HepG2 (cell line): ENCODE data around the gene RAB20. TPM values are rescaled to one million over a fixed set of nuclear protein-coding genes. Genes with fewer than 3 reads are reported as not detected.
A peak's percentile ranks its signal among the peaks of the same experiment; 100 is the strongest.

Experiments used
- CEBPB ChIP-seq: IDR thresholded peaks from 2 replicates; pipeline ENCODE4 v1.6.1; 2011; ENCODE audit warnings: low read depth, low read length, improper control_type of control experiment, borderline replicate concordance
- CREB3 ChIP-seq: sonication (generic); formaldehyde crosslinking; IDR thresholded peaks from 2 replicates; pipeline ENCODE4 v1.5.0; 2020; ENCODE audit warnings: missing genetic modification reagents
- GMEB1 ChIP-seq: sonication (generic); formaldehyde crosslinking; IDR thresholded peaks from 2 replicates; pipeline ENCODE4 v1.5.1; 2020; ENCODE audit warnings: missing genetic modification reagents, mild to moderate bottlenecking, borderline replicate concordance
- KMT2A ChIP-seq: sonication (generic); formaldehyde crosslinking; IDR thresholded peaks from 2 replicates; pipeline ENCODE4 v1.4.0; 2020; ENCODE audit warnings: missing genetic modification reagents
- MAFK ChIP-seq, 2 experiments: IDR thresholded peaks in 1 of 2; conservative IDR thresholded peaks in 1 of 2; 2 replicates each; pipeline ENCODE4 v1.6.1; 2011; ENCODE audit warnings: improper control_type of control experiment in 2 of 2, low read length in 2 of 2
- MEIS1 ChIP-seq: sonication (generic); formaldehyde crosslinking; IDR thresholded peaks from 2 replicates; pipeline ENCODE4 v1.9.0; 2021; ENCODE audit warnings: mild to moderate bottlenecking, missing genetic modification reagents, moderate library complexity, borderline replicate concordance
- MXD3 ChIP-seq: IDR thresholded peaks from 2 replicates; pipeline ENCODE4 v1.6.1; 2016; ENCODE audit warnings: mild to moderate bottlenecking, missing biosample characterization, missing genetic modification reagents
- NFKB2 ChIP-seq: sonication (generic); formaldehyde crosslinking; IDR thresholded peaks from 2 replicates; pipeline ENCODE4 v1.4.0; 2020; ENCODE audit warnings: missing genetic modification reagents, borderline replicate concordance
- PAF1 ChIP-seq: IDR thresholded peaks from 2 replicates; pipeline ENCODE4 v1.6.1; 2016; ENCODE audit warnings: missing genetic modification reagents, missing compliant biosample characterization
- PAXIP1 ChIP-seq: sonication (generic); formaldehyde crosslinking; conservative IDR thresholded peaks from 2 replicates; pipeline ENCODE4 v1.4.0; 2020; ENCODE audit warnings: mild to moderate bottlenecking, missing genetic modification reagents, moderate library complexity
- POGK ChIP-seq: sonication (generic); formaldehyde crosslinking; conservative IDR thresholded peaks from 2 replicates; pipeline ENCODE4 v1.8.0; 2022; ENCODE audit warnings: mild to moderate bottlenecking, moderate library complexity, missing genetic modification reagents
- SOX5 ChIP-seq: IDR thresholded peaks from 2 replicates; pipeline ENCODE4 v1.6.1; 2016; ENCODE audit warnings: borderline replicate concordance
- ZNF414 ChIP-seq: sonication (generic); formaldehyde crosslinking; IDR thresholded peaks from 2 replicates; pipeline ENCODE4 v1.5.0; 2020; ENCODE audit warnings: missing genetic modification reagents
- ZNF503 ChIP-seq: sonication (generic); formaldehyde crosslinking; IDR thresholded peaks from 2 replicates; pipeline ENCODE4 v1.4.0; 2020; ENCODE audit warnings: missing genetic modification reagents
- ZNF556 ChIP-seq: sonication (generic); formaldehyde crosslinking; IDR thresholded peaks from 2 replicates; pipeline ENCODE4 v1.4.0; 2020; ENCODE audit warnings: mild to moderate bottlenecking, missing genetic modification reagents, borderline replicate concordance
- ZNF670 ChIP-seq: sonication (generic); formaldehyde crosslinking; IDR thresholded peaks from 2 replicates; pipeline ENCODE4 v1.8.0; 2022; ENCODE audit warnings: mild to moderate bottlenecking, missing genetic modification reagents, borderline replicate concordance
- polyA plus RNA-seq, 8 experiments: library from polyadenylated mRNA; depleted of rRNA in 3 of 8; stranded (reverse) in 7 of 8; unstranded in 1 of 8; fragments of >200 nt; fragmentation: Illumina TruSeq in 4 of 8; extraction: Trizol in 4 of 8; gene quantifications; 2 replicates each; pipeline versions ENCODE4 v1.2.1 to v1.2.3, GENCODE V29; 2011 to 2016; ENCODE audit warnings: low read depth in 4 of 8, missing spikeins in 1 of 8, mixed read lengths in 1 of 8; ENCODE audit not compliant: insufficient read depth in 1 of 8
- total RNA-seq, 5 experiments: library from RNA; depleted of rRNA; stranded (reverse); fragments of >200 nt; fragmentation: Illumina TruSeq; extraction: Trizol; gene quantifications; 2 replicates each; pipeline ENCODE4 v1.2.3, GENCODE V29; 2016; ENCODE audit warnings: low read depth in 1 of 5

RAB20 gene
- total and polyA plus RNA-seq, 2 of the 13 experiments (the other 11 are each of a cell fraction or from before 2014, with no cell fraction given) = 15.6 to 30.5 TPM

- TF ChIP-seq KMT2A (CRISPR knock-in tag) = 0 out of 2 replicates have a peak, but pooled peaks have one; percentile 33
- TF ChIP-seq ZNF556 (CRISPR knock-in tag) = no peak
- no peak for TF ChIP-seq ZNF414 (CRISPR knock-in tag)
- TF ChIP-seq CEBPB = peak; percentile 77
- no peak for TF ChIP-seq CREB3
- no peak for TF ChIP-seq PAF1 (CRISPR knock-in tag)
- no peak for TF ChIP-seq ZNF503
- TF ChIP-seq SOX5 (CRISPR knock-in tag) = no peak
- no peak for TF ChIP-seq GMEB1
- TF ChIP-seq MAFK (conservative IDR thresholded peaks at IDR 0.05 in 1 of 2, IDR thresholded peaks at IDR 0.05 in 1 of 2; ENCODE audit: low read length in 2 of 2) = peak; percentile 90 to 91
- no peak for TF ChIP-seq MEIS1 (CRISPR knock-in tag)
- TF ChIP-seq MXD3 (CRISPR knock-in tag) = no peak
- no peak for TF ChIP-seq ZNF670 (CRISPR knock-in tag)
- no peak for TF ChIP-seq POGK (CRISPR knock-in tag)
- TF ChIP-seq NFKB2 (CRISPR knock-in tag) = no peak
- TF ChIP-seq PAXIP1 (CRISPR knock-in tag) = 0 out of 2 replicates have a peak, but pooled peaks have one; percentile 16
Measured at GRCh38 chr13:110562696-110563462, 1.4 kb upstream of the RAB20 start (continued).
